K562 (cell line): ENCODE results near the gene CREB3L2. TPM values are rescaled to one million over a fixed set of nuclear protein-coding genes. Genes with fewer than 3 reads are reported as not detected.

ENCODE experiments used
- ATAC-seq: fragments of 200-7000 bp; cut with Tn5 transposase; 3 replicates; pipeline ENCODE4 v1.9.1; 2020; ENCODE audit warnings: moderate library complexity
- BruUV-seq: library from RNA; stranded (reverse); fragments of 400-500 nt; replicated peaks from 2 replicates; lab custom pipeline; 2021; lab: Mats Ljungman, UMichigan
- CTCF ChIA-PET: fragments of 300-600 bp; formaldehyde crosslinking; extraction: SDS; loops from one replicate; lab custom pipeline; 2021; ENCODE audit warnings: low intra/inter-chr PET ratio; lab: Yijun Ruan, JAX
- POLR2A ChIA-PET: fragments of 300-600, 350-650 bp; sonication (Branson Sonifier 250); formaldehyde crosslinking; extraction: SDS; loops from one replicate; lab custom pipeline; 2021; ENCODE audit warnings: antibody characterized with exemption, inconsistent platforms; lab: Yijun Ruan, JAX
- DNase-seq, 4 experiments: peaks; one replicate each; pipeline versions ENCODE4 v3.0.0 to v3.0.0-alpha.2; 2011 to 2018; ENCODE audit warnings: low spot score in 3 of 4, mixed read lengths in 3 of 4; ENCODE audit errors: extremely low read depth in 1 of 4
- FAIRE-seq: peaks from 2 replicates; lab custom pipeline; 2011; peaks lifted over from hg19 to GRCh38; lab: Jason Lieb, UNC
- H2AFZ ChIP-seq: 2 replicates; pipeline ENCODE4 v1.6.0; 2011; ENCODE audit warnings: low read depth, low read length, control low read depth, inconsistent platforms
- H3K27ac ChIP-seq: fragments of 200-600 bp; 3 replicates; pipeline ENCODE4 v1.8.0; 2011; ENCODE audit warnings: low read depth, mild to moderate bottlenecking, control low read depth, inconsistent platforms, low read length, moderate library complexity, mixed read lengths; ENCODE audit errors: extremely low read depth
- H3K27me3 ChIP-seq, 2 experiments: fragments of 300-600 bp in 1 of 2; 2 replicates in 1 of 2; 3 replicates in 1 of 2; pipeline versions ENCODE4 v1.6.0 to v1.8.0; 2011; ENCODE audit warnings: inconsistent platforms in 2 of 2, low read length in 2 of 2, mild to moderate bottlenecking in 1 of 2, mixed read lengths in 1 of 2, moderate library complexity in 1 of 2; ENCODE audit not compliant: control insufficient read depth in 2 of 2, insufficient read depth in 2 of 2
- H3K36me3 ChIP-seq: fragments of 300-600 bp; 3 replicates; pipeline ENCODE4 v1.8.0; 2011; ENCODE audit warnings: mild to moderate bottlenecking, low read length, inconsistent platforms; ENCODE audit not compliant: control insufficient read depth, insufficient read depth
- H3K4me1 ChIP-seq, 2 experiments: fragments of 200-600 bp in 1 of 2; replicated peaks in 1 of 2; 2 replicates in 1 of 2; 3 replicates in 1 of 2; pipeline versions ENCODE4 v1.5.1 to v1.8.0; 2011; ENCODE audit warnings: inconsistent platforms in 2 of 2, low read length in 2 of 2, mild to moderate bottlenecking in 1 of 2, mixed read lengths in 1 of 2, moderate library complexity in 1 of 2; ENCODE audit not compliant: control insufficient read depth in 2 of 2, insufficient read depth in 2 of 2
- H3K4me2 ChIP-seq: 2 replicates; pipeline ENCODE4 v1.6.1; 2011; ENCODE audit warnings: low read length, control low read depth, inconsistent platforms, mixed read lengths; ENCODE audit not compliant: insufficient read depth
- H3K4me3 ChIP-seq: fragments of 200-600 bp; sonication (generic), shearing (Covaris generic); 2 replicates; pipeline ENCODE4 v1.5.1; 2016; ENCODE audit warnings: control low read depth, inconsistent platforms
- H3K79me2 ChIP-seq: fragments of 200-600 bp; 3 replicates; pipeline ENCODE4 v1.8.0; 2011; ENCODE audit warnings: low read length, inconsistent platforms; ENCODE audit not compliant: control insufficient read depth, insufficient read depth
- H3K9ac ChIP-seq, 2 experiments: 2 replicates each; pipeline versions ENCODE4 v1.6.0 to v1.6.1; 2011; ENCODE audit warnings: low read depth in 2 of 2, low read length in 2 of 2, control low read depth in 1 of 2, inconsistent platforms in 1 of 2, mild to moderate bottlenecking in 1 of 2, mixed read lengths in 1 of 2; ENCODE audit not compliant: insufficient read depth in 1 of 2
- H3K9me1 ChIP-seq: one replicate; pipeline ENCODE4 v1.6.0; 2011; ENCODE audit warnings: inconsistent platforms, mild to moderate bottlenecking, low read length, moderate library complexity; ENCODE audit not compliant: control insufficient read depth, insufficient read depth
- H3K9me3 ChIP-seq: replicated peaks from 2 replicates; pipeline ENCODE4 v1.5.1; 2011; ENCODE audit warnings: low read depth, low read length, inconsistent platforms; ENCODE audit not compliant: control insufficient read depth, insufficient read depth
- H4K20me1 ChIP-seq: replicated peaks from 2 replicates; pipeline ENCODE4 v1.6.1; 2011; ENCODE audit warnings: low read length, inconsistent platforms, mixed read lengths; ENCODE audit not compliant: control insufficient read depth, insufficient read depth
- ESRRB ChIP-seq: fragments of 250-450 bp; sonication (Bioruptor Pico); IDR thresholded peaks from 2 replicates; pipeline ENCODE4 v1.5.0; 2020; ENCODE audit warnings: mild to moderate bottlenecking, moderate library complexity, borderline replicate concordance
- MAX ChIP-seq: sonication (generic); formaldehyde crosslinking; IDR thresholded peaks from 2 replicates; pipeline ENCODE4 v1.9.0; 2022; ENCODE audit warnings: mild to moderate bottlenecking, missing genetic modification reagents
- SRSF9 ChIP-seq: fragments of 200-400 bp; formaldehyde crosslinking; IDR thresholded peaks from 2 replicates; pipeline ENCODE4 v1.6.1; 2017; ENCODE audit warnings: low read depth, low read length, borderline replicate concordance
- U2AF2 ChIP-seq: fragments of 200-400 bp; formaldehyde crosslinking; optimal IDR thresholded peaks from 2 replicates; pipeline ENCODE3; 2017; ENCODE audit warnings: low read depth, mild to moderate bottlenecking, low read length
- ZNF586 ChIP-seq: fragments of 450-650 bp; formaldehyde crosslinking; conservative IDR thresholded peaks from 2 replicates; pipeline ENCODE4 v1.4.0; 2020; ENCODE audit warnings: mild to moderate bottlenecking, moderate library complexity
- ZNF717 ChIP-seq: fragments of 250-450 bp; sonication (Bioruptor Pico); IDR thresholded peaks from 2 replicates; pipeline ENCODE4 v1.5.0; 2021
- WGBS: fragments of 100-300 bp; shearing (Covaris generic); methylation state at CpG from one replicate; pipeline ENCODE4 v1.1.6; 2016; ENCODE audit warnings: low coverage, mixed read lengths; ENCODE audit not compliant: insufficient coverage; ENCODE audit errors: missing lambda C conversion rate; 5-methylcytosine and 5-hydroxymethylcytosine counted together
- in situ Hi-C: fragments of 300-500 bp; cut with MboI; formaldehyde crosslinking; loops from 4 replicates; pipeline ENCODE4 v1.15.0; 2018; ENCODE audit warnings: inconsistent platforms, mixed read lengths
- intact Hi-C: fragments of 100-400 bp; cut with micrococcal nuclease; formaldehyde crosslinking; loops from 2 replicates; pipeline ENCODE4 v1.14.2; 2022
- polyA plus RNA-seq, 8 experiments: library from polyadenylated mRNA; depleted of rRNA in 4 of 8; stranded (reverse) in 5 of 8; unstranded in 3 of 8; fragments of >200 nt; fragmentation: Nextera tagmentation in 2 of 8; fragmentation: Illumina TruSeq in 1 of 8; extraction: Ambion mirVana in 2 of 8; extraction: Trizol in 1 of 8; gene quantifications; 2 replicates each; pipeline versions ENCODE4 v1.2.1 to v1.2.3, GENCODE V29; 2011 to 2014; ENCODE audit warnings: inconsistent platforms in 1 of 8, missing spikeins in 1 of 8
- total RNA-seq, 7 experiments: library from RNA; depleted of rRNA in 6 of 7; stranded (reverse); fragments of >200 nt in 6 of 7; fragmentation: Illumina TruSeq in 2 of 7; extraction: Trizol in 2 of 7; gene quantifications; 2 replicates each; pipeline versions ENCODE4 v1.2.1 to v1.2.3, GENCODE V29; 2011 to 2021; ENCODE audit warnings: low replicate concordance in 1 of 7

CREB3L2 gene
- total and polyA plus RNA-seq, 9 of the 15 experiments (the other 6 are each of a cell fraction or from before 2014, with no cell fraction given), result 7.1 to 45.6 (median 15.8) TPM

GRCh38 chr7:137970253-137970975 is 31.5 kb downstream of the CREB3L2 start:
- H3K4me3 ChIP-seq, result no peak overlapping the region
- no peak overlapping the region for H3K9ac ChIP-seq
- H3K27ac ChIP-seq, result no peak overlapping the region
- H3K9me1 ChIP-seq, result no peaks in the 10 kb centered on the region
- CTCF ChIA-PET, result no interaction called here
- H3K4me2 ChIP-seq, result no peak overlapping the region
- no peaks in the 10 kb centered on the region for H3K9me3 ChIP-seq
- FAIRE-seq (no peak), DNase-seq (no peak), ATAC-seq (no peak)
- H3K27me3 ChIP-seq, result no peaks in the 10 kb centered on the region
- in situ Hi-C loops, result loop anchor here (25.0 kb wide), 1 partner anchor 1392 kb away; the partner anchor contains the start of gene LUC7L2
- TF ChIP-seq SRSF9 (no peak), U2AF2 (no peak), ZNF717 (no peak), ZNF586 (CRISPR knock-in tag) (no peak), ESRRB (no peak), MAX (CRISPR knock-in tag) (0 out of 2 replicates have a peak, but pooled peaks have one; percentile 41)
- H2AFZ ChIP-seq, result no peak overlapping the region
- H3K36me3 ChIP-seq, result no peaks in the 10 kb centered on the region; the same call in 2 of the 3 replicates
- POLR2A ChIA-PET, result interaction anchor here (1.0 kb wide), 1 partner anchor 10 kb away, joined by 4 read pairs; no protein-coding TSS in a partner anchor
- 75% methylated on average over 8 of the region's 8 CpGs for WGBS
- intact Hi-C loops, result no loop called here
- peaks cover 26 to 33% of the 10 kb centered on the region in 2 experiments for H3K4me1 ChIP-seq
- H4K20me1 ChIP-seq, result no peaks in the 10 kb centered on the region
- peaks cover 70% of the 10 kb centered on the region for H3K79me2 ChIP-seq
- no TSS peak for BruUV-seq
